K562 (cell line): ENCODE data around the gene NOTCH1. TPM values are rescaled to one million over a fixed set of nuclear protein-coding genes. Genes with fewer than 3 reads are reported as not detected.
A peak's percentile ranks its signal among the peaks of the same experiment; 100 is the strongest.

Experiments used
- CBFA2T2 ChIP-seq: fragments of 450-650 bp; conservative IDR thresholded peaks from 2 replicates; pipeline ENCODE4 v1.6.1; 2017; ENCODE audit warnings: mild to moderate bottlenecking
- CBX1 ChIP-seq: sonication (generic); IDR thresholded peaks from 2 replicates; pipeline ENCODE4 v1.6.1; 2016; ENCODE audit warnings: antibody characterized with exemption, low read depth, mild to moderate bottlenecking
- CEBPZ ChIP-seq: fragments of 150-350 bp; IDR thresholded peaks from 2 replicates; pipeline ENCODE4 v1.6.1; 2014; ENCODE audit warnings: low read depth, mild to moderate bottlenecking, low read length, borderline replicate concordance
- CREB5 ChIP-seq: fragments of 250-450 bp; sonication (Bioruptor Pico); IDR thresholded peaks from 2 replicates; pipeline ENCODE4 v1.5.0; 2020; ENCODE audit warnings: mild to moderate bottlenecking
- E2F6 ChIP-seq, 2 experiments: IDR thresholded peaks; 2 replicates each; pipeline ENCODE4 v1.6.1; 2011; ENCODE audit warnings: borderline replicate concordance in 1 of 2, control low read depth in 1 of 2, low read depth in 1 of 2, low read length in 1 of 2, mild to moderate bottlenecking in 1 of 2, mixed read lengths in 1 of 2, moderate library complexity in 1 of 2; ENCODE audit not compliant: insufficient read depth in 1 of 2, insufficient read length in 1 of 2, poor library complexity in 1 of 2, severe bottlenecking in 1 of 2; ENCODE audit errors: extremely low read depth in 1 of 2
- ELK3 ChIP-seq: fragments of 450-650 bp; formaldehyde crosslinking; IDR thresholded peaks from 2 replicates; pipeline ENCODE4 v1.4.0; 2020; ENCODE audit warnings: mild to moderate bottlenecking
- EWSR1 ChIP-seq: fragments of 450-650 bp; IDR thresholded peaks from 2 replicates; pipeline ENCODE4 v1.6.1; 2018; ENCODE audit warnings: borderline replicate concordance, mild to moderate bottlenecking, low read depth, moderate library complexity; ENCODE audit not compliant: partially characterized antibody
- FOXJ2 ChIP-seq: fragments of 200-800 bp; sonication (Bioruptor generic); IDR thresholded peaks from 2 replicates; pipeline ENCODE4 v1.6.1; 2016; ENCODE audit warnings: missing genetic modification characterization, missing compliant biosample characterization
- HNRNPLL ChIP-seq: fragments of 200-400 bp; formaldehyde crosslinking; IDR thresholded peaks from 2 replicates; pipeline ENCODE4 v1.6.1; 2017; ENCODE audit warnings: low read length, low read depth, mild to moderate bottlenecking; ENCODE audit not compliant: poor library complexity, severe bottlenecking
- HOXB6 ChIP-seq: fragments of 250-450 bp; sonication (Bioruptor Pico); IDR thresholded peaks from 2 replicates; pipeline ENCODE4 v1.5.1; 2022; ENCODE audit warnings: mild to moderate bottlenecking, borderline replicate concordance
- ID3 ChIP-seq, 2 experiments: fragments of 250-450 bp in 1 of 2; fragments of 450-650 bp in 1 of 2; sonication (Bioruptor Pico) in 1 of 2; IDR thresholded peaks; 2 replicates each; pipeline versions ENCODE4 v1.6.1 to v1.8.0; 2016 to 2021; ENCODE audit warnings: mild to moderate bottlenecking in 2 of 2, moderate library complexity in 2 of 2, missing compliant biosample characterization in 1 of 2, missing genetic modification characterization in 1 of 2
- MAFG ChIP-seq: fragments of 450-650 bp; conservative IDR thresholded peaks from 2 replicates; pipeline ENCODE4 v1.6.1; 2016; ENCODE audit warnings: missing genetic modification characterization, missing compliant biosample characterization
- MCM7 ChIP-seq, 2 experiments: fragments of 450-650 bp; IDR thresholded peaks; 2 replicates each; pipeline ENCODE4 v1.6.1; 2016 to 2018
- NRF1 ChIP-seq, 2 experiments: fragments of 450-650 bp; IDR thresholded peaks in 1 of 2; conservative IDR thresholded peaks in 1 of 2; 2 replicates each; pipeline ENCODE4 v1.6.1; 2014; ENCODE audit warnings: mild to moderate bottlenecking in 2 of 2
- TCF3 ChIP-seq: sonication (generic); formaldehyde crosslinking; IDR thresholded peaks from 2 replicates; pipeline ENCODE4 v1.4.0; 2020; ENCODE audit warnings: mild to moderate bottlenecking, missing genetic modification reagents
- ZBTB8A ChIP-seq: fragments of 450-650 bp; IDR thresholded peaks from 2 replicates; pipeline ENCODE4 v1.6.1; 2018; ENCODE audit warnings: mild to moderate bottlenecking, moderate library complexity; ENCODE audit not compliant: partially characterized antibody
- ZNF668 ChIP-seq: fragments of 250-450 bp; sonication (Bioruptor Pico); IDR thresholded peaks from 2 replicates; pipeline ENCODE4 v1.8.0; 2022; ENCODE audit warnings: mild to moderate bottlenecking, inconsistent platforms
- ZNF699 ChIP-seq: fragments of 250-450 bp; sonication (Bioruptor Pico); IDR thresholded peaks from 2 replicates; pipeline ENCODE4 v1.8.0; 2021; ENCODE audit warnings: mild to moderate bottlenecking, moderate library complexity; ENCODE audit not compliant: insufficient replicate concordance
- polyA plus RNA-seq, 8 experiments: library from polyadenylated mRNA; depleted of rRNA in 4 of 8; stranded (reverse) in 5 of 8; unstranded in 3 of 8; fragments of >200 nt; fragmentation: Nextera tagmentation in 2 of 8; fragmentation: Illumina TruSeq in 1 of 8; extraction: Ambion mirVana in 2 of 8; extraction: Trizol in 1 of 8; gene quantifications; 2 replicates each; pipeline versions ENCODE4 v1.2.1 to v1.2.3, GENCODE V29; 2011 to 2014; ENCODE audit warnings: inconsistent platforms in 1 of 8, missing spikeins in 1 of 8
- total RNA-seq, 7 experiments: library from RNA; depleted of rRNA in 6 of 7; stranded (reverse); fragments of >200 nt in 6 of 7; fragmentation: Illumina TruSeq in 2 of 7; extraction: Trizol in 2 of 7; gene quantifications; 2 replicates each; pipeline versions ENCODE4 v1.2.1 to v1.2.3, GENCODE V29; 2011 to 2021; ENCODE audit warnings: low replicate concordance in 1 of 7

NOTCH1 gene
- total and polyA plus RNA-seq, 9 of the 15 experiments (the other 6 are each of a cell fraction or from before 2014, with no cell fraction given) = 0.03 to 31.4 (median 2.3) TPM

GRCh38 chr9:136483589-136484152 is 62.2 kb downstream of the NOTCH1 start (continued):
- TF ChIP-seq FOXJ2 (tag) (no peak), ELK3 (CRISPR knock-in tag) (no peak), CREB5 (CRISPR knock-in tag) (no peak), ID3 (CRISPR knock-in tag; IDR thresholded peaks at IDR 0.05) (no peak), ID3 (tag; IDR thresholded peaks at IDR 0.05) (peak; percentile 64; the same call in 1 of the 2 replicates), CBX1 (peak; percentile 52; the same call in 1 of the 2 replicates), CEBPZ (no peak), HOXB6 (CRISPR knock-in tag) (no peak), CBFA2T2 (no peak), MAFG (tag) (no peak), NRF1 (conservative IDR thresholded peaks at IDR 0.05 in 1 of 2, IDR thresholded peaks at IDR 0.05 in 1 of 2) (peak; percentile 98), ZNF699 (CRISPR knock-in tag) (no peak), EWSR1 (no peak), ZBTB8A (no peak), ZNF668 (CRISPR knock-in tag) (no peak), HNRNPLL (no peak), E2F6 (IDR thresholded peaks at IDR 0.05; ENCODE audit: borderline replicate concordance in 1 of 2, extremely low read depth in 1 of 2, insufficient read depth in 1 of 2, insufficient read length in 1 of 2, low read depth in 1 of 2, low read length in 1 of 2, poor library complexity in 1 of 2, severe bottlenecking in 1 of 2) (peak; percentile 59 to 70), TCF3 (CRISPR knock-in tag) (no peak), MCM7 (IDR thresholded peaks at IDR 0.05) (no peak)
